SHP77 treated with DMSO at 0.1 percent for 48 hours (cell line): ENCODE measurements around the gene PAIP1.
"Not testable (repeated sequence)": the region's sequence is repeated elsewhere in the genome, so short reads cannot be mapped to it uniquely, and the experiment has no call there.

Source experiments
- DNase-seq: peaks from one replicate; lab custom pipeline; 2025; lab: John Stamatoyannopoulos, UW

Gene PAIP1

DNA sequence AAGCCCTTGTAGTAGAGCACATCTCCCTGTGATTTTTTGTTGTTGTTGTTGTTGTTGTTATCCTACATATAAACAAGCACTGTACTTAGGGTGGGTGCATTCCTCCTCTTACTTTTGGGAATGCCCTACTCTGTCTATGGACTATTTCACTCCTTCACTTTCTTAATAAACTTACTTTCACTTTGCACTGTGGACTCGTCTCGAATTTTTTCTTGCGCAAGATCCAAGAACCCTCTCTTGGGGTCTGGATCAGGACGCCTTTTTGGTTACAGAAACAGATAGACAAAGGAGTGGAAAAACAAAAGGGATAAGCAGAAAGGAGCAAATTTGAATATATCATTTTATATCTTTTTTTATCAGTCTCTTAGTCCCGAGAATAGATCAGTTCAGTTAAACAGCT lies 14.4 kb upstream of the PAIP1 start:
- DNase-seq: no peak

- no peak for DNase-seq
Observed at GRCh38 chr5:43570450-43571158, 13.7 kb upstream of the PAIP1 start.

- no peak for DNase-seq
Observed at GRCh38 chr5:43569236-43569746, 12.4 kb upstream of the PAIP1 start.

DNA sequence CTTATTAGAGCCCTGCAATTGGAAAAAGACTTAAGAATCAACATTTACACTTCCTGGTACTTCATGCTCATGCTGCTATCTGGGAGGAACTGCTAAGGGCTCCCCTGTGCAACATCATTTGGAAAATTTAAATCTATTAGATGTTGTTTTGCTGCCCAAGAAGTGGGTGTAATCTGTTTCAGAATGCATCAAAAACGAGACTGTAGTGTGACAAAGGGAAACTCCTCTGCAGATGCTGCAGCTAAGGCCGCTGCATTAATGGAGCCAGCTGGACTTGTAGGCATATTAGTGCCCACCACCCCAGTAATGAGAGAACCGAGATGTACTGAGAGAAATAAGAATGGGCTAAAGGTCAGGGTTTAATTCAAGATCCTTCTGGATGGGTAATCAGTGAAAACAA lies 11.1 kb upstream of the PAIP1 start:
- DNase-seq: no peak

- no peak for DNase-seq
Observed at GRCh38 chr5:43565043-43565442, 8.2 kb upstream of the PAIP1 start.

GRCh38 chr5:43564289-43564850 lies 7.5 kb upstream of the PAIP1 start:
- DNase-seq: no peak

DNA sequence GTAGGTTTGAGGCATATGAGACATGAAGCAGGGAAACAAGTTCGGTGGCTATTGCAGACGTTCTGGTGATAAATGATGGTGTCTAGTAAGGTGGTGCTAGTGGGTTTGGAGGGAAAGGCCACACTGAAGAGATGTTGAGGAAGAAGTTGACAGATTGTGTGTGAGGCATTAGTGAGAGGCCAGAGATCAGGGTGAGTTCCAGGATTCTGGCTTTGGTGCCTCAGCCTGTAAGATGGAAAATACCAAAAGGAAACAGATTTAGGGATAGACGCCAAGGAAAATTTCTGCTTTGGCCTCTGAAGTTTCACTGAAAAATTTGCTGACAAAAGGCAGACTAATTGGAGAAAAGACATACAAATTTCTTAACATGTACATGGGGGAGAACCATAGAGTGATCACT lies 6.4 kb upstream of the PAIP1 start:
- DNase-seq: no peak

DNA sequence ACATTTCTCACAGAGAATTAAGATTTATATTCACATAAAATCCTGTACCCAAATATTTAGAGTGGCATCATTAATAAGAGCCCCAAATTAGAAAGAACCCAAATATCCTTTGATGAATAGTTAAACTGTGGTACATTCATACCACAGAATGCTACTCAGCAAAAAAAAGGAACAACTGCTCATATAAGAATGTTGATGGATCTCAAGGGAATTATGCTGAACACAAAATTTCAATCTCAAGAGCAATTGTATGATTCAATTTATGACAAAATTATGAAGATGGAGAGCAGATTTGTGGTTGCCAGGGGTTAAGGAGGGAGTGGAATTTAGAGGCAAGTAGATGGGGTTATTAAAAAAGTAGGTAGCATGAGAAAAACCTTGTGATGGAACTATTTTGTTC lies 4.5 kb upstream of the PAIP1 start:
- no peak for DNase-seq

GRCh38 chr5:43560128-43560527 lies 3.3 kb upstream of the PAIP1 start:
- no peak for DNase-seq

DNA sequence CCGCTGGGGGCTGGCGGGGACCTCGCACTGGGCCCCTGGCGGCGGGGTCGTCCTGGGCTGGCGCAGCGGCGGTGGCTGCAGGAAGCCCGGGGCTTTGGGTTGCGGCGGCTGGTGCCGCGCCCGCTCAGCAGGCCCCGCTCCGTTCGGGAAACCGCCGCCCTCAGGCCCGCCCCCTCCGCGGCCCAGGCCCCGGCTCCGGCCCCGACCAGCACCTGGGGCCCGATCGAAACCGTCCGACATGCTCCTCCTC lies 345 bp downstream of the PAIP1 start:
- DNase-seq: not testable (repeated sequence)

- DNase-seq: peak; percentile 35
Observed at GRCh38 chr5:43555895-43556606, 826 bp downstream of the PAIP1 start.

DNA sequence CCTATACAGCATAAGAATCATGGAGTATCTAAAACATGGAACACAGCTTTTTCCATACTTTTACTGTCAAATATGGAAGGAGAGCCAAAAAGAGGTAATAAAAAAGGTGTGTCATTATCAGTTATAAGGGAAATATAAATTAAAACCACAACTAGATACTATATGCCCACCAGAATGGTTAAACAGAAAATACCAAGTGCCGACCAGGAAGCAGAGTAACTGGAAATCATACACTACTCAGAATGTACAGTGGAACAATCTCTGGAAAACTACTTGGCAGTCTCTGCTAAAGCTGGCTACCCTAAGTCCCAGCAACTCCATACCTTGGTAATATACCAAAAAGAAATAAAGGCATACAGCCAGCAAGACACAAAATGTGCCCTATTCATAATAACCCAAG lies 2.4 kb downstream of the PAIP1 start:
- no peak for DNase-seq

- no peak for DNase-seq
Observed at GRCh38 chr5:43553381-43553780, 3.5 kb downstream of the PAIP1 start.

GRCh38 chr5:43551731-43552130 lies 5.1 kb downstream of the PAIP1 start:
- DNase-seq: no peak

DNA sequence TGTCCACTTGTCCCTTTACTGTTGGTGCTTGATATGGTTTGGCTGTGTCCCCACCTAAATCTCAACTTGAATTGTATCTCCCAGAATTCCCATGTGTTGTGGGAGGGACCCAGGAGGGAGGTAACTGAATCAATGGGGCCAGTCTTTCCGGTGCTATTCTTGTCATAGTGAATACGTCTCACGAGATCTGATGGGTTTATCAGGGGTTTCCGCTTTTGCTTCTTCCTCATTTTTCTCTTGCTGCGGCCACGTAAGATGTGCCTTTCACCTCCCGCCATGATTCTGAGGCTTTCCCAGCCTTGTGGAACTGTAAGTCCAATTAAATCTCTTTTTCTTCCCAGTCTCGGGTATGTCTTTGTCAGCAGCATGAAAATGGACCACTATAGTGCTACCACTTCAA lies 7.6 kb downstream of the PAIP1 start:
- not testable (repeated sequence) for DNase-seq

GRCh38 chr5:43548358-43548757 lies 8.5 kb downstream of the PAIP1 start:
- DNase-seq: no peak

DNA sequence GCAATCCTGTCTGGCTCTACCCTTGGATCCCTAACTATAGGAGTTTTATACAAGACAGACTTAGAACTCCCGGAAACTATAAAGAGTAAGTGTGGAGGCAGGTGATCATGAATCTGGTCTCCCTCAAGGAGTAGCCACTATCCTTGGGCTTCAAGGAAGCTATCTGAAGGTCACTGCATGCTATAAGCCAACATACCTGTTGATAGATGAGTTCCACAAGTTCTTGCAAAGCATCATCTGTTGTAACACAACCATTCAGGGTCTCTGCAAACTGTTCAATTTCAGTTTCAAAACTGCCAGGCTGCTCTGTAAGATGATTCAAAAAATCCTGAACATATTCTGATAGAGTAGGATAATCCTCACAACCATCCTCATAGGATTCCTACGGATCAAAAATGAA lies 9.3 kb downstream of the PAIP1 start:
- DNase-seq: no peak

GRCh38 chr5:43543434-43543833 lies 13.4 kb downstream of the PAIP1 start:
- DNase-seq: no peak

- no peak for DNase-seq
Observed at GRCh38 chr5:43540746-43541145, 16.1 kb downstream of the PAIP1 start.

DNA sequence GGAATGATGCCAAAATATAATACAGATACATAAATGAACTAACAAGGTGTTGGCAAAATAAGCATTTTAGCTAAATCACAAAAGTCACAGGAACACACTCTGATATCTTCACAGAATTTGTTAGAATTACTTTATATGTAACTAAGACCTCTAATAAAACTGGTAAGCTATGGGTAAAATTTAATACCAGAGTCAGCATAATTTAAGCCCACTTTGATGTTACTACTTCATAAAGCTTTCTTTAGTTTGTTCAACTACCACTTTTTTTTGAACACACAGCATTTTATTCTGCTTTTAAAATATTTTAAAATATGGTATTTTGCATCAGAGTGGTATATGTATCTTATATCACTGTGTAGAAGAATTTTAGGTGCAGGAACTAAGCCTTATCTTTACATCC lies 19.9 kb downstream of the PAIP1 start:
- no peak for DNase-seq

- DNase-seq: no peak
Observed at GRCh38 chr5:43533646-43534045, 23.2 kb downstream of the PAIP1 start.

- no peak for DNase-seq
Observed at GRCh38 chr5:43530648-43531047, 26.2 kb downstream of the PAIP1 start.

GRCh38 chr5:43523662-43524072 lies 33.2 kb downstream of the PAIP1 start:
- DNase-seq: no peak

DNA sequence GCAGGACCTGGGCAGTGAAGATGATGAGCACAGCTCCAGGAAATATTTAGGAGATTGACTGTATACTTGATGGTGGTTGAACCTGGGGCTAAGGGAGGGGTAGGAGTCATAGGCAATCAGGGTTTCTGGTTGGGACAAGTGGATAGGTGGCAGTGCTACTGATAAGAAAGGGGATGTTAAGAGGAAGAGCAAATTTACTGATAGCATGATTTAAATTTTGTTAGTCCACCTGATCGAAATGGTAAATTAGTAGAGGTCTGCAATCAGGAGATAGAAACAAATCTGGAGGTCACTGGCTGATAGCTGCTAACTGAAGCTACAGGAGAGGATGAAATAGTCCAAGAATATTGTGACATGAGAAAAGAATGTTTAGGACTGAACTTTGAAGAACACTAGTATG lies 36.3 kb downstream of the PAIP1 start:
- no peak for DNase-seq
